VCaP (cell line): ENCODE measurements around the gene SSC4D.
A peak's percentile ranks its signal among the peaks of the same experiment; 100 is the strongest.

Experiments used
- H3K27ac ChIP-seq: fragments of 450-650 bp; 2 replicates; pipeline ENCODE4 v1.5.1; 2017
- TF ChIP-seq, protein P1 (sequence below): fragments of 450-650 bp; conservative IDR thresholded peaks from 2 replicates; pipeline ENCODE4 v1.5.1; 2017; ENCODE audit warnings: mild to moderate bottlenecking, moderate library complexity

Gene SSC4D

DNA sequence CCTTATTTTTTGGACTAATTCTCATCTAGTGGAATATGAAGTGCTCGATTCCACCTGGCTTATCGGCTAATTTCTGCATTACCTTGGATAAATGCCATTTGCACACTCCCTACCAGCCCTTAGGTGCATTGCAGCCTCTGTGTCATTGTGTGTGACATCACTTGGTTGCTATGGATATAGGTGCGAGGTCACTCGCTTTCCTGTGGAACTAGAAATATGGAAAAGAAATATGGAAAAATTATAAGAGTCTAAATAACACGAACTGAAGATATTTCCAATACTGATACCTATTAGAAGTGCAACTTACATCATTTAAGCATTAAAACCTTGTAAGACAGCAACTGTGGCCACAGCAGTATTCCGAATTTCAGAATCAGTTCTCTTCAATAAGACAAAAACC lies 52.7 kb downstream of the SSC4D start:
- TF ChIP-seq, protein P1, sequence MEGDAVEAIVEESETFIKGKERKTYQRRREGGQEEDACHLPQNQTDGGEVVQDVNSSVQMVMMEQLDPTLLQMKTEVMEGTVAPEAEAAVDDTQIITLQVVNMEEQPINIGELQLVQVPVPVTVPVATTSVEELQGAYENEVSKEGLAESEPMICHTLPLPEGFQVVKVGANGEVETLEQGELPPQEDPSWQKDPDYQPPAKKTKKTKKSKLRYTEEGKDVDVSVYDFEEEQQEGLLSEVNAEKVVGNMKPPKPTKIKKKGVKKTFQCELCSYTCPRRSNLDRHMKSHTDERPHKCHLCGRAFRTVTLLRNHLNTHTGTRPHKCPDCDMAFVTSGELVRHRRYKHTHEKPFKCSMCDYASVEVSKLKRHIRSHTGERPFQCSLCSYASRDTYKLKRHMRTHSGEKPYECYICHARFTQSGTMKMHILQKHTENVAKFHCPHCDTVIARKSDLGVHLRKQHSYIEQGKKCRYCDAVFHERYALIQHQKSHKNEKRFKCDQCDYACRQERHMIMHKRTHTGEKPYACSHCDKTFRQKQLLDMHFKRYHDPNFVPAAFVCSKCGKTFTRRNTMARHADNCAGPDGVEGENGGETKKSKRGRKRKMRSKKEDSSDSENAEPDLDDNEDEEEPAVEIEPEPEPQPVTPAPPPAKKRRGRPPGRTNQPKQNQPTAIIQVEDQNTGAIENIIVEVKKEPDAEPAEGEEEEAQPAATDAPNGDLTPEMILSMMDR: no peak
- peak overlapping the region; percentile 98 for H3K27ac ChIP-seq

DNA sequence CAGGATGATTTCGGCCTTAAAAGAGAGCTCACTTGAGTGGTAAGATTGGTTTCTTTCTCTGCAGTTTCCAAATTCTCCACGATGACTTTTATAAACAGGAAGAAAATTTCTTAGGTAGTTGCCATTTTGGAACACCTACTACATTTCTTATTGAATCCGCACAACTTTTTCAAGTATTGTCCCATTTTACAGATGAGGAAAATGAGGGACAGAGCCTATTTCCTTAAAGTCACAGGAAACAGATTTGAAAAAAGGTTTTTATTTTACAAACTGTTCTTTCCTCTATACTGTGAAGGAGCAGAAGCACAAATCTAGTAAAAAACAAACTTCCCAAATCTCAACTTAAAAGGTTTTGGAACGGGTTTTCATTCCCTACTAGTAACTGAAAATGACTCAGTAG lies 53.4 kb downstream of the SSC4D start:
- TF ChIP-seq, protein P1: no peak
- H3K27ac ChIP-seq: no peak overlapping the region

DNA sequence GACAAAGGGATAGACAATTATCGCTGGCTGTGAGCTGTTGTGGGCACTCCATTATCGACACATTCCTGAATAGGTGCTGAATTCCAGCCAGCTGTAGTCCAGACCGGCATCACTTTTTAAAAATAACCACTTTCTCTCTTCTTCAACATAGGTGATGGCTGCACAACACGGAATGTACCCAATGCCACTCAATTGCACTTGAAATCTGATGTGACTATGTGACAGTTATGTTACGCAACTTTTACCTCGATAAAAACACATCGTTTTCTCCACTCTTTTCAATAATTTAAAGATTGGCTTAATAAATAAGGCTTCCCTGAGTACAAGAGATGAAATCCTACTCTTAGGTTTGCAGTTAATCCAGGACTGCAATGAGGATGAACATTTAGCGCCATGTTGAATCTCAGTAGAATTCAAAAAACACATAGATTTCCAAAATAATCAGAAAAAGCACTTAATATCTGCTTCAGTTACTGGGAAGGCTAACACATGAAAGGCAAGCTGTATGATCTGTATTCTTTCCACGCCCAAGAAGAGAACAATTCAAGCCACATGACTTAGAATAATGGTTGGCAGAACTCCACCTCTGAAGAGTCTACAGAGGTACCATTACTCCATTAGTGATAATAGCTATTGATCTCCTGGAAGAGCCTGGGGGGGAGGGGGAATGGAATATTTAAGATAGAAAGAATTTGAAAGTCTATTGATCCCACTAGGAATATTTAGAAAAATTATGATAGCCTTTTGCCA lies 54.3 kb downstream of the SSC4D start:
- TF ChIP-seq, protein P1: no peak
- H3K27ac ChIP-seq: no peak overlapping the region

DNA sequence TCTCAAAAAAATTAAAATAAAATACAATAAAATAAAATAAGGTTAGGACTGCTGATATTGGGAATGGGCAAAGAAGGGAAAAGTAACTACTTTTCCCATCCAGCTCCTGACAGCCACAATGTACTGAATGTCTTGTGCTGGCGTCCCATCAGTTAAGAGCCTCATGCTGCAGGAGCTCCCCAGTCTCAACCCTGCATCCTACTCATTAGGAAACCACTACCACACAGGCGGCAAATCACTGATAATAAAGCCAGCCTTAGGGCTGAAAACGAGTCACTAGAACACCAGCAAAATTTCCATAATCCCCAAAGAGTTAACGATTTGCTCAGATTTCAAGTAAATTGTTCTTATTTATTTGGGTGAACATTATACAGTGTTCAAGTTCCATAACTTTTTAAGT lies 55.0 kb downstream of the SSC4D start:
- no peak overlapping the region for H3K27ac ChIP-seq
- TF ChIP-seq, protein P1: no peak

DNA sequence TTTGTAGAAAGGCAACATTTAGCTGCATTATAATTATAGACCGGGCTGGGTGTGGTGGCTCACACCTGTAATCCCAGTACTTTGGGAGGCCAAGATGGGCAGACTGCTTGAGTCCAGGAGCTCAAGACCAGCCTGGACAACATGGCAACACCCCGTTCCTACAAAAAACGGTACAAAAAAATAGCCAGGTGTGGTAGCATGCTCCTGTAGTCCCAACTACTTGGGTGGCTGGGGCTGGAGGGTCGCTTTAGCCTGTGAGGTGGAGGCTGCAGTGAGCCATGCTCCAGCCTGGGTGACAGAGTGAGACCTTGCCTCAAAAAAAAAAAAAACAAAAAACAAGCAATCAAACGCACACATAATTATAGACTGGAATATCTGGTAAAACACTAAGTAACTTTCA lies 55.8 kb downstream of the SSC4D start:
- TF ChIP-seq, protein P1: no peak
- H3K27ac ChIP-seq: no peak overlapping the region

DNA sequence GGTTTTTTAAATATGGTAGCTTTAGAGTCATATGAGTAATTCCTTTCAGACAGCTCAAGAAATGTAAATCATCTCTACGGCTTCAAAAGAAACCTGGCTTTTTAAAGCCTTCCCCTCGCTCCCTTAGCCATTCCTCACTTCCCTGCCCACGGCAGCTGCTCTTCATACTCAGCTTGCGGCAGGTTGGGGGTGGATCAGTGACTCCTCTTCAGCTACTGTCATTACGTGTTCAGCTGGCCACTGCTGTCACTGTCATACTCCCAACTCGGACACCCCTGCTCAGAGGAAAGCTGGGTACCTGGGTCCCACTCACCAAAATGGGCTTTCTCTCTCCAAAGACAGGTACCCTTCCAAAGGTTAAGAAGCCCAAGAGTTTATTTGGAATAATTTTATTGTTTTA lies 57.3 kb downstream of the SSC4D start:
- no peak overlapping the region for H3K27ac ChIP-seq
- TF ChIP-seq, protein P1: no peak

DNA sequence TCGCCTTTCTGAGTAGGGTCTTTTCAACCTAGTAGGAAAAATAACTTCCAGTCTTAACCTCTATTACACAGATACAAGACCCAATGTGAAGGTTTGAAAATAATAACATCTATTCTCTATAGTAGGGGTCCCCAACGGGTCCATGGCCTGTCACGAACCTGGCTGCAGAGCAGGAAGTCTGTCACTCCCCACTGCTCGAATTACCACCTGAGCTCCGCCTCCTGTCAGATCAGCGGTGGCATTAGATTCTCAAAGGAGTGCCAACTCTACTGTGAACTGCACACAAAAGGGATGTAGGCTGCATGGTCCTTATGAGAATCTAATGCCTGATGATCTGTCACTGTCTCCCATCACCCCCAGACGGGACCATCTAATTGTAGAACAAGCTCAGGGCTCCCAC lies 58.1 kb downstream of the SSC4D start:
- TF ChIP-seq, protein P1: no peak
- H3K27ac ChIP-seq: no peak overlapping the region
